ENCODE measurements around the gene ARL11. TPM values are rescaled to one million over a fixed set of nuclear protein-coding genes. Genes with fewer than 3 reads are reported as not detected.

The ARL11 gene
- total RNA-seq, 1 donor from 2014 or later, result 0.98 TPM

- H3K4me1 ChIP-seq, result peaks cover 15% of the 10 kb centered on the region
- no peak overlapping the region for H3K27ac ChIP-seq
- H3K36me3 ChIP-seq, result peaks cover 0 to 19% of the 10 kb centered on the region in 2 donors
- intact Hi-C loops (cut with DNase I), result loop anchor here (5.0 kb wide), 1 partner anchor 180 kb away; no protein-coding TSS in a partner anchor
- no peaks in the 10 kb centered on the region for H3K27me3 ChIP-seq
- no peak for TF ChIP-seq POLR2A (IDR thresholded peaks at IDR 0.05)
- no peak for TF ChIP-seq CTCF (IDR thresholded peaks at IDR 0.05)
- no peak for TF ChIP-seq POLR2AphosphoS5 (IDR thresholded peaks at IDR 0.05; ENCODE audit: insufficient read depth in 1 of 2, low read depth in 1 of 2)
- H3K4me3 ChIP-seq, result no peak overlapping the region
- no peak for DNase-seq (ENCODE audit: extremely low spot score in 2 of 2)
- no peaks in the 10 kb centered on the region for H3K9me3 ChIP-seq
These were observed 39.5 kb downstream of the ARL11 start for GRCh38 chr13:49667773-49668172.

GRCh38 chr13:49669735-49670309 lies 41.5 kb downstream of the ARL11 start:
- Histone ChIP-seq H3K27me3 (no peaks in the 10 kb centered on the region), H3K4me1 (peaks cover 15% of the 10 kb centered on the region), H3K4me3 (no peak overlapping the region), H3K36me3 (peaks cover 0 to 17% of the 10 kb centered on the region in 2 donors), H3K9me3 (no peaks in the 10 kb centered on the region), H3K27ac (no peak overlapping the region)
- TF ChIP-seq CTCF (IDR thresholded peaks at IDR 0.05) (peak; percentile 51 to 66 (median 62)), POLR2A (IDR thresholded peaks at IDR 0.05) (no peak)
- DNase-seq (ENCODE audit: extremely low spot score in 2 of 2), result no peak
- intact Hi-C loops (cut with DNase I), result loop anchor here (5.0 kb wide), 1 partner anchor 177 kb away; no protein-coding TSS in a partner anchor

GRCh38 chr13:49670828-49671227 lies 42.5 kb downstream of the ARL11 start:
- TF ChIP-seq POLR2A (IDR thresholded peaks at IDR 0.05), result no peak
- TF ChIP-seq POLR2AphosphoS5 (IDR thresholded peaks at IDR 0.05; ENCODE audit: insufficient read depth in 1 of 2, low read depth in 1 of 2), result no peak
- TF ChIP-seq CTCF (IDR thresholded peaks at IDR 0.05), result no peak
- no peak for DNase-seq (ENCODE audit: extremely low spot score in 2 of 2)
- Histone ChIP-seq H3K4me3 (no peak overlapping the region), H3K4me1 (peaks cover 15% of the 10 kb centered on the region), H3K9me3 (no peaks in the 10 kb centered on the region), H3K36me3 (peaks cover 0 to 17% of the 10 kb centered on the region in 2 donors), H3K27ac (no peak overlapping the region), H3K27me3 (no peaks in the 10 kb centered on the region)
- intact Hi-C loops (cut with DNase I), result no loop called here

- TF ChIP-seq POLR2A (IDR thresholded peaks at IDR 0.05) (no peak), CTCF (IDR thresholded peaks at IDR 0.05) (no peak), POLR2AphosphoS5 (IDR thresholded peaks at IDR 0.05; ENCODE audit: insufficient read depth in 1 of 2, low read depth in 1 of 2) (no peak)
- H3K27ac ChIP-seq, result no peak overlapping the region
- no peak overlapping the region for H3K4me3 ChIP-seq
- intact Hi-C loops (cut with DNase I), result no loop called here
- peaks cover 7% of the 10 kb centered on the region for H3K4me1 ChIP-seq
- no peaks in the 10 kb centered on the region for H3K27me3 ChIP-seq
- H3K9me3 ChIP-seq, result no peaks in the 10 kb centered on the region
- no peaks in the 10 kb centered on the region for H3K36me3 ChIP-seq
- no peak for DNase-seq (ENCODE audit: extremely low spot score in 2 of 2)
These were observed 48.4 kb downstream of the ARL11 start for GRCh38 chr13:49676581-49677298.

Measured in vagina (tissue), 2 donors.